ENCODE data around the gene TBL1XR1. TPM values are rescaled to one million over a fixed set of nuclear protein-coding genes. Genes with fewer than 3 reads are reported as not detected.
A peak's percentile ranks its signal among the peaks of the same experiment; 100 is the strongest.

TBL1XR1 gene
- total RNA-seq, 1 donor from 2014 or later, result 203 TPM

GRCh38 chr3:177039490-177040274 lies 157.6 kb downstream of the TBL1XR1 start:
- DNase-seq (ENCODE audit: low read depth) (peak; percentile 49), FAIRE-seq (no peak)
- Histone ChIP-seq H3K4me3 (ENCODE audit: low read depth, low read length) (no peak overlapping the region), H3K36me3 (ENCODE audit: control insufficient read depth, insufficient read depth, low read length) (peaks cover 10% of the 10 kb centered on the region), H3K27me3 (ENCODE audit: control insufficient read depth, insufficient read depth, low read length) (no peaks in the 10 kb centered on the region)
- no peak for TF ChIP-seq CTCF (IDR thresholded peaks at IDR 0.05; ENCODE audit: insufficient read depth, low read length, severe bottlenecking)

- DNase-seq (ENCODE audit: low read depth) (peak; percentile 65), FAIRE-seq (no peak)
- Histone ChIP-seq H3K36me3 (ENCODE audit: control insufficient read depth, insufficient read depth, low read length) (peaks cover 9% of the 10 kb centered on the region), H3K4me3 (ENCODE audit: low read depth, low read length) (no peak overlapping the region), H3K27me3 (ENCODE audit: control insufficient read depth, insufficient read depth, low read length) (no peaks in the 10 kb centered on the region)
- no peak for TF ChIP-seq CTCF (IDR thresholded peaks at IDR 0.05; ENCODE audit: insufficient read depth, low read length, severe bottlenecking)
Measured at GRCh38 chr3:177037241-177037640, 160.0 kb downstream of the TBL1XR1 start.

- Histone ChIP-seq H3K4me3 (ENCODE audit: low read depth, low read length) (no peak overlapping the region), H3K27me3 (ENCODE audit: control insufficient read depth, insufficient read depth, low read length) (no peaks in the 10 kb centered on the region), H3K36me3 (ENCODE audit: control insufficient read depth, insufficient read depth, low read length) (peaks cover 9% of the 10 kb centered on the region)
- no peak for TF ChIP-seq CTCF (IDR thresholded peaks at IDR 0.05; ENCODE audit: insufficient read depth, low read length, severe bottlenecking)
- DNase-seq (ENCODE audit: low read depth) (no peak), FAIRE-seq (no peak)
Measured at GRCh38 chr3:177035676-177036075, 161.6 kb downstream of the TBL1XR1 start.

GRCh38 chr3:177034832-177035475 lies 162.3 kb downstream of the TBL1XR1 start:
- FAIRE-seq (no peak), DNase-seq (ENCODE audit: low read depth) (no peak)
- no peaks in the 10 kb centered on the region for H3K27me3 ChIP-seq (ENCODE audit: control insufficient read depth, insufficient read depth, low read length)
- TF ChIP-seq CTCF (IDR thresholded peaks at IDR 0.05; ENCODE audit: insufficient read depth, low read length, severe bottlenecking), result no peak
- peaks cover 9% of the 10 kb centered on the region for H3K36me3 ChIP-seq (ENCODE audit: control insufficient read depth, insufficient read depth, low read length)
- no peak overlapping the region for H3K4me3 ChIP-seq (ENCODE audit: low read depth, low read length)

GRCh38 chr3:177026505-177027277 lies 170.6 kb downstream of the TBL1XR1 start:
- no peak for FAIRE-seq
- peaks cover 4% of the 10 kb centered on the region for H3K36me3 ChIP-seq (ENCODE audit: control insufficient read depth, insufficient read depth, low read length)
- peak; percentile 23 for DNase-seq (ENCODE audit: low read depth)
- no peak for TF ChIP-seq CTCF (IDR thresholded peaks at IDR 0.05; ENCODE audit: insufficient read depth, low read length, severe bottlenecking)
- H3K4me3 ChIP-seq (ENCODE audit: low read depth, low read length), result no peak overlapping the region
- H3K27me3 ChIP-seq (ENCODE audit: control insufficient read depth, insufficient read depth, low read length), result no peaks in the 10 kb centered on the region

Data from bronchial epithelial cell (primary cell).